Upper lobe of left lung (tissue), 6 donors: ENCODE measurements around the gene DDAH1. TPM values are rescaled to one million over a fixed set of nuclear protein-coding genes. Genes with fewer than 3 reads are reported as not detected.

Source experiments
- ATAC-seq, 2 donors: fragments of 200-7000 bp; cut with Tn5 transposase; one replicate each; pipeline ENCODE4 v1.9.1; 2022; ENCODE audit warnings: mild to moderate bottlenecking in 2 of 2, moderate library complexity in 2 of 2; ENCODE audit not compliant: low FRiP score in 2 of 2
- DNase-seq, 2 donors: peaks; one replicate each; pipeline ENCODE4 v3.0.0-alpha.2; 2019 to 2020
- H3K27ac ChIP-seq, 4 donors: fragments of 200-600 bp; sonication (generic); one replicate each; pipeline ENCODE4 v1.5.1; 2016 to 2019
- H3K27me3 ChIP-seq, 4 donors: fragments of 200-600 bp; sonication (generic); one replicate each; pipeline ENCODE4 v1.5.1; 2017 to 2019
- H3K36me3 ChIP-seq, 4 donors: fragments of 200-600 bp; sonication (generic); one replicate each; pipeline ENCODE4 v1.5.1; 2016 to 2019
- H3K4me1 ChIP-seq, 4 donors: fragments of 200-600 bp; sonication (generic); one replicate each; pipeline ENCODE4 v1.5.1; 2018 to 2019
- H3K4me3 ChIP-seq, 4 donors: fragments of 200-600 bp; sonication (generic); one replicate each; pipeline ENCODE4 v1.5.1; 2017 to 2019; ENCODE audit warnings: mild to moderate bottlenecking in 2 of 4, moderate library complexity in 1 of 4
- H3K9me3 ChIP-seq, 4 donors: fragments of 200-600 bp; sonication (generic); one replicate each; pipeline ENCODE4 v1.5.1; 2018 to 2019
- CTCF ChIP-seq, 6 experiments: fragments of 450-650 bp in 4 of 6; fragments of 200-600 bp in 2 of 6; sonication (generic) in 2 of 6; IDR thresholded peaks; one replicate each; pipeline ENCODE4 v1.5.1; 2016 to 2019; ENCODE audit warnings: antibody characterized with exemption in 6 of 6
- EP300 ChIP-seq, 4 donors: sonication (generic); formaldehyde crosslinking; IDR thresholded peaks; one replicate each; pipeline ENCODE4 v1.5.1; 2017; ENCODE audit warnings: antibody characterized with exemption in 4 of 4, control low read depth in 2 of 4
- POLR2A ChIP-seq, 4 donors: fragments of 450-650 bp; IDR thresholded peaks; one replicate each; pipeline ENCODE4 v1.5.1; 2016 to 2017; ENCODE audit warnings: antibody characterized with exemption in 4 of 4, mild to moderate bottlenecking in 2 of 4
- POLR2AphosphoS5 ChIP-seq, 2 donors: sonication (generic); formaldehyde crosslinking; IDR thresholded peaks; one replicate each; pipeline ENCODE4 v1.5.1; 2017; ENCODE audit warnings: antibody characterized with exemption in 2 of 2
- WGBS, 2 donors: methylation state at CpG; one replicate each; pipeline ENCODE4 v1.1.5; 2017 to 2018; 5-methylcytosine and 5-hydroxymethylcytosine counted together
- small RNA-seq, 4 donors: library from RNA; depleted of rRNA; stranded (forward); fragments of <200 nt; gene quantifications; one replicate each; pipeline ENCODE3, GENCODE V24; 2016
- total RNA-seq, 6 donors: library from RNA; depleted of rRNA in 4 of 6; stranded (reverse); fragments of >200 nt in 4 of 6; gene quantifications; one replicate each; pipeline versions ENCODE4 v1.1.0 to v1.2.1, GENCODE V29; 2016 to 2021
- donor health status: DM: no; HTN: no; CAD: no; lungs with moderate emphysema.
- donor health status: DM: no; HTN: yes; CAD: no; lungs with severe emphysema.

The DDAH1 gene
- total RNA-seq, 6 donors from 2014 or later, result 24.1 to 78.8 (median 52.6) TPM

- H3K36me3 ChIP-seq, result peaks cover 9 to 81% (median 36%) of the 10 kb centered on the region in 4 donors
- H3K4me3 ChIP-seq, result no peak overlapping the region
- H3K4me1 ChIP-seq, result peaks cover 15 to 22% (median 19%) of the 10 kb centered on the region in 4 donors
- H3K9me3 ChIP-seq, result no peaks in the 10 kb centered on the region
- no peak for DNase-seq
- WGBS, 2 donors, result 87 to 89% methylated on average over 5 of the region's 5 CpGs
- no peak for ATAC-seq
- no peaks in the 10 kb centered on the region for H3K27me3 ChIP-seq
- H3K27ac ChIP-seq, result no peak overlapping the region
- TF ChIP-seq EP300 (IDR thresholded peaks at IDR 0.05) (no peak), POLR2A (IDR thresholded peaks at IDR 0.05) (no peak), POLR2AphosphoS5 (IDR thresholded peaks at IDR 0.05) (no peak), CTCF (IDR thresholded peaks at IDR 0.05) (no peak)
Observed at GRCh38 chr1:85268801-85269585, 196.0 kb downstream of the DDAH1 start.

Small RNA genes within 50 kb of the gene (small RNA-seq; reads per million reads assigned to genes)
- gene RF00019, result 0 reads per million in 4 donors

Other genes starting within 250 kb of the DDAH1 start
- 10 to 100 TPM; 12.9 to 89.1 (median 17.9) TPM for gene C1orf52, start 205.5 kb downstream of the DDAH1 start, total RNA-seq
- gene BCL10, start 188.5 kb downstream of the DDAH1 start, total RNA-seq, result 10 to 100 TPM; 14.5 to 31.0 (median 20.4) TPM
- 100 to 1,000 TPM; 103 to 249 (median 162) TPM for gene CCN1, start 115.6 kb upstream of the DDAH1 start, total RNA-seq
- gene ZNHIT6, start 243.3 kb upstream of the DDAH1 start, total RNA-seq, result 10 to 100 TPM in 3 of 6 donors, 1 to 10 TPM in 3; 4.2 to 13.2 (median 10.0) TPM